Measurements from ENCODE around the gene KIF2C.

KIF2C gene

DNA sequence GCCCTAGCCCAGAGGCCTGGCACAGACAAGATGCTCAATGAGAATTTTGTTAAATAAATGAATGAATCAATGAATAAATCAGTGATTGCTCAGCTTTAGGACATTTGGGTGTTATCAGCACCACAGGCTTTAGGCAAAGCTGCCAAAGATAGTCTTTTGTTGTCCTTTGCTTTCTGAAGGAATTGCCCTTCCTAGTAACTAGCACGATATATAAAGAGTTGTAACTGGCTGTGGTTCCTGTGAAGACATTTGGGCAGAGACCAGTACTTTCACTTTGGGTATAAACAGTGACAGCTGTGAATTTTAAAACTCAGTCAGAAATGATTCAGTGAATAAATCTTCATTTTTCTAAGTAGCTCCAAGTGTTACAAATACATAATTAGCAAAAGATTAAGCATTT is 22.0 kb upstream of the KIF2C start:
- DNase-seq (ENCODE audit: low read depth): no peak
- H3K4me3 ChIP-seq (ENCODE audit: control insufficient read depth, low read depth, low read length): no peak overlapping the region
- TF ChIP-seq, protein P1, sequence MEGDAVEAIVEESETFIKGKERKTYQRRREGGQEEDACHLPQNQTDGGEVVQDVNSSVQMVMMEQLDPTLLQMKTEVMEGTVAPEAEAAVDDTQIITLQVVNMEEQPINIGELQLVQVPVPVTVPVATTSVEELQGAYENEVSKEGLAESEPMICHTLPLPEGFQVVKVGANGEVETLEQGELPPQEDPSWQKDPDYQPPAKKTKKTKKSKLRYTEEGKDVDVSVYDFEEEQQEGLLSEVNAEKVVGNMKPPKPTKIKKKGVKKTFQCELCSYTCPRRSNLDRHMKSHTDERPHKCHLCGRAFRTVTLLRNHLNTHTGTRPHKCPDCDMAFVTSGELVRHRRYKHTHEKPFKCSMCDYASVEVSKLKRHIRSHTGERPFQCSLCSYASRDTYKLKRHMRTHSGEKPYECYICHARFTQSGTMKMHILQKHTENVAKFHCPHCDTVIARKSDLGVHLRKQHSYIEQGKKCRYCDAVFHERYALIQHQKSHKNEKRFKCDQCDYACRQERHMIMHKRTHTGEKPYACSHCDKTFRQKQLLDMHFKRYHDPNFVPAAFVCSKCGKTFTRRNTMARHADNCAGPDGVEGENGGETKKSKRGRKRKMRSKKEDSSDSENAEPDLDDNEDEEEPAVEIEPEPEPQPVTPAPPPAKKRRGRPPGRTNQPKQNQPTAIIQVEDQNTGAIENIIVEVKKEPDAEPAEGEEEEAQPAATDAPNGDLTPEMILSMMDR (conservative IDR thresholded peaks at IDR 0.05; ENCODE audit: control insufficient read depth, insufficient read depth, low read depth, low read length): no peak

GRCh38 chr1:44718091-44718490 is 21.5 kb upstream of the KIF2C start:
- no peak for DNase-seq (ENCODE audit: low read depth)
- TF ChIP-seq, protein P1 (conservative IDR thresholded peaks at IDR 0.05; ENCODE audit: control insufficient read depth, insufficient read depth, low read depth, low read length): no peak
- H3K4me3 ChIP-seq (ENCODE audit: control insufficient read depth, low read depth, low read length): no peak overlapping the region

- no peak for DNase-seq (ENCODE audit: low read depth)
- H3K4me3 ChIP-seq (ENCODE audit: control insufficient read depth, low read depth, low read length): no peak overlapping the region
- TF ChIP-seq, protein P1 (conservative IDR thresholded peaks at IDR 0.05; ENCODE audit: control insufficient read depth, insufficient read depth, low read depth, low read length): no peak
These were observed 20.3 kb upstream of the KIF2C start for GRCh38 chr1:44719318-44719717.

DNA sequence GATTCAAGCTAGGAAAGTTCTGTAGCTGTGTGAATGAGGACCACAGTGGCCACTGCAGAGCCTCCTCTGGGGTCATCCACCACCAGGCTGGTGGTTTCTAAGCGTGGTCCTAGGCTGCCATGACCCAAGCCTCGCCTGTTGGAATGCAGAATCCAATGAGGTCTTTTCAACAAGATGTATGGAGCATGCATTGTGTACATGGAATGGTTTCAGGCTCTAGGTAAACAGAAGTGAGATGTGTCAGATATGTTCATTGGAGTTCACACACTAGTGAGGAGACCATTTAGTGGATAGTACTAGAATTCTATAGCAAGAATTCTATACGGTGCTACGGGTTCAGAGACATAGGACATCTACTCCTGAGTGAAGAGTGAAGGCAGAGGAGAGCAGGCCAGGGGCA is 19.4 kb upstream of the KIF2C start:
- TF ChIP-seq, protein P1 (conservative IDR thresholded peaks at IDR 0.05; ENCODE audit: control insufficient read depth, insufficient read depth, low read depth, low read length): no peak
- DNase-seq (ENCODE audit: low read depth): no peak
- H3K4me3 ChIP-seq (ENCODE audit: control insufficient read depth, low read depth, low read length): no peak overlapping the region

DNA sequence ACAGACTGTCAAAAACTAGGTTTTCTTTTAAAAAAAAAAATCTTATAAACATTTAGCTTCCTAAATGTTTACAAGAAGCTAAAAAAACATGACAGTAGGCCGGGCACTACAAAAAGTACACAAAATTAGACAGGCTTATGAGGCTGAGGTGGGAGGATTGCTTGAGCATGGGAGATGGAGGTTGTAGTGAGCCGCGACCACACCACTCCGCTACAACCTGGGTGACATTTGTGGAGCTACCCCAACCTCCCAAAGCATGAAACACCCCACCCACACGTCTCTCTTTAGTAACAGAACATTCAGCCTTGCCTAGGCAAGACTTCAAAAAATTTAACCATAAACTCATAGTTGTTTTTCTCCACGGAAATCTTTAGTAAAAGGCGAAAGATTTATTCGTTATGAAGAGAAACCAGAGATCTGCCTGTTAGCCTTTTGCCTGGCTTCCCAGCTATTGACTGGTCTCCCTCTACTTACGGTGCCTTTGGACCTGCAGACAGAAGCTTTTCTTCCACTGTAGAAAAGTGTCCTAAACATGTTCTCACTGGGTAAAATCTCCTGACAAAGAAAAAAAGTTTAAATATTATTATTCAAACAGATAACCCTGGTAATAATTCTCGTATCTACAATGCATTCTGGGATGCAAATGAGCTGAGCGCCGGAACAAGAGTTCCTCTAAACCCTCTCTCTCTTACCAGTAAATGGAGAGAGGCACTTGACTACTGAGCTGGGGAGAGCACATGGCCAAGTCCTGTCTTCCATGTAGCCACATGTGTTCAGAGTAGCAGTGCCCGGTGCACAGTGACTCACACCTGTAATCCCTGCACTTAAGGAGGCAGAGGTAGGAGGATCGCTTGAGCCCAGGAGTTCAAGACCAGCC is 17.9 kb upstream of the KIF2C start:
- no peak overlapping the region for H3K4me3 ChIP-seq (ENCODE audit: control insufficient read depth, low read depth, low read length)
- peak; percentile 99 for DNase-seq (ENCODE audit: low read depth)
- TF ChIP-seq, protein P1 (conservative IDR thresholded peaks at IDR 0.05; ENCODE audit: control insufficient read depth, insufficient read depth, low read depth, low read length): no peak

DNA sequence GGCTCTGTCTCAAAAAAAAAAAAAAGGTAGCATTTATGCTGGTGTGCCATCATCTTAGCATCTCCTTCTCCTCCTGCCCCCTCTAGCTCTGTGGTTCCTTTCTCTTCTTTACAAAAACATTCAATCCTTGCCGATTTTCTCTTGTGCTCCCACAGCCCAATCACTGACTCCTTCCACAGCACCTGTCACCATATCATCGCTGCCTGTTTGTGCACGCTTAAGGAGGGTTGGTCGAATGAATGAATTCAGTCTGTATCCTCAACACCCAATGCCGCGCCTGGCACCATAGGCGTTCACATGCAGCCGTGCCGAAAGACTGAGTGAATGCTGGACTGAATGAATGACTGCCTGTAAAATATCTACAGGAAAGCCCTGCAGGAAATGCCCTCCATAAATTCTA is 16.6 kb upstream of the KIF2C start:
- TF ChIP-seq, protein P1 (conservative IDR thresholded peaks at IDR 0.05; ENCODE audit: control insufficient read depth, insufficient read depth, low read depth, low read length): no peak
- DNase-seq (ENCODE audit: low read depth): no peak
- no peak overlapping the region for H3K4me3 ChIP-seq (ENCODE audit: control insufficient read depth, low read depth, low read length)
